NCI-H2227 (cell line): ENCODE measurements around the gene SELPLG.
"Not testable (repeated sequence)": the region's sequence is repeated elsewhere in the genome, so short reads cannot be mapped to it uniquely, and the experiment has no call there.

Experiments used
- DNase-seq: peaks from one replicate; lab custom pipeline; 2025; ENCODE audit not compliant: unreplicated experiment; lab: John Stamatoyannopoulos, UW

Gene SELPLG

GRCh38 chr12:108620236-108620879 lies 13.3 kb downstream of the SELPLG start:
- no peak for DNase-seq

- DNase-seq = no peak
These were observed 14.1 kb downstream of the SELPLG start for GRCh38 chr12:108619369-108620160.

- DNase-seq = not testable (repeated sequence)
These were observed 14.8 kb downstream of the SELPLG start for GRCh38 chr12:108618953-108619274.

- DNase-seq = peak; percentile 89
These were observed 15.4 kb downstream of the SELPLG start for GRCh38 chr12:108618079-108618952.

GRCh38 chr12:108616941-108617858 lies 16.5 kb downstream of the SELPLG start:
- DNase-seq = no peak

GRCh38 chr12:108616359-108616758 lies 17.3 kb downstream of the SELPLG start:
- no peak for DNase-seq

- DNase-seq = no peak
These were observed 17.8 kb downstream of the SELPLG start for GRCh38 chr12:108615918-108616317.

- DNase-seq = no peak
These were observed 19.1 kb downstream of the SELPLG start for GRCh38 chr12:108614639-108615038.

- no peak for DNase-seq
These were observed 19.7 kb downstream of the SELPLG start for GRCh38 chr12:108614041-108614440.

GRCh38 chr12:108613548-108613947 lies 20.1 kb downstream of the SELPLG start:
- no peak for DNase-seq

- DNase-seq = peak; percentile 33
These were observed 20.9 kb downstream of the SELPLG start for GRCh38 chr12:108612788-108613282.

- no peak for DNase-seq
These were observed 21.7 kb downstream of the SELPLG start for GRCh38 chr12:108611884-108612415.

- no peak for DNase-seq
These were observed 22.7 kb downstream of the SELPLG start for GRCh38 chr12:108610856-108611605.

- DNase-seq = no peak
These were observed 23.3 kb downstream of the SELPLG start for GRCh38 chr12:108610336-108610815.

- DNase-seq = no peak
These were observed 24.0 kb downstream of the SELPLG start for GRCh38 chr12:108609537-108610335.

- DNase-seq = no peak
These were observed 25.1 kb downstream of the SELPLG start for GRCh38 chr12:108608616-108609015.

GRCh38 chr12:108607981-108608600 lies 25.6 kb downstream of the SELPLG start:
- no peak for DNase-seq

- no peak for DNase-seq
These were observed 27.2 kb downstream of the SELPLG start for GRCh38 chr12:108606492-108606891.
